Heart right ventricle (tissue), 16 donors: ENCODE results near the gene APOM. TPM values are rescaled to one million over a fixed set of nuclear protein-coding genes. Genes with fewer than 3 reads are reported as not detected.

Experiments used
- ATAC-seq, 8 donors: fragments of 200-7000 bp; cut with Tn5 transposase; one replicate each; pipeline ENCODE4 v1.9.1; 2020; ENCODE audit warnings: mild to moderate bottlenecking in 8 of 8, moderate library complexity in 8 of 8, moderate number of reproducible peaks in 1 of 8
- DNase-seq, 2 donors: peaks; one replicate each; pipeline ENCODE4 v3.0.0-alpha.2; 2020
- H3K27ac ChIP-seq, 10 donors: fragments of 200-600 bp; sonication (generic) in 2 of 10; one replicate each; pipeline versions ENCODE4 v1.5.0 to v1.8.0; 2020 to 2022; ENCODE audit warnings: mild to moderate bottlenecking in 3 of 10
- H3K27me3 ChIP-seq, 7 donors: fragments of 200-600 bp; one replicate each; pipeline ENCODE4 v1.8.0; 2021 to 2022; ENCODE audit warnings: mild to moderate bottlenecking in 2 of 7
- H3K36me3 ChIP-seq, 9 donors: fragments of 200-600 bp; sonication (generic) in 1 of 9; one replicate each; pipeline versions ENCODE4 v1.5.0 to v1.8.0; 2020 to 2022; ENCODE audit warnings: mild to moderate bottlenecking in 2 of 9
- H3K4me1 ChIP-seq, 9 donors: fragments of 200-600 bp; sonication (generic) in 1 of 9; one replicate each; pipeline versions ENCODE4 v1.5.0 to v1.8.0; 2020 to 2022; ENCODE audit warnings: mild to moderate bottlenecking in 4 of 9
- H3K4me3 ChIP-seq, 10 donors: fragments of 200-600 bp; sonication (generic) in 2 of 10; one replicate each; pipeline versions ENCODE4 v1.5.0 to v1.8.0; 2020 to 2022; ENCODE audit warnings: mild to moderate bottlenecking in 7 of 10, moderate library complexity in 2 of 10
- H3K9me3 ChIP-seq, 11 donors: fragments of 200-600 bp in 10 of 11; sonication (generic) in 2 of 11; one replicate each; pipeline versions ENCODE4 v1.5.0 to v1.8.0; 2013 to 2022; ENCODE audit warnings: mild to moderate bottlenecking in 2 of 11, control low read depth in 1 of 11, moderate library complexity in 1 of 11
- WGBS, 2 donors: extraction: QIAGEN DNeasy Blood & Tissue Kit; methylation state at CpG; one replicate each; pipeline ENCODE4 v1.1.7; 2013; ENCODE audit warnings: inconsistent platforms in 1 of 2; 5-methylcytosine and 5-hydroxymethylcytosine counted together
- intact Hi-C, 10 donors: fragments of 100-400 bp; cut with DNase I; formaldehyde crosslinking; loops; one replicate each; pipeline versions ENCODE4 v1.11.1 to v1.14.2; 2022
- polyA plus RNA-seq, 2 donors: library from polyadenylated mRNA; stranded (reverse); fragments of 200-250 nt; gene quantifications; one replicate each; pipeline ENCODE4 v1.2.3, GENCODE V29; 2013
- total RNA-seq, 10 donors: library from RNA; stranded (reverse); fragmentation: NEBNext Ultra II Directional in 3 of 10; extraction: Animal tissue kit (Norgen Biotek cat#: 25700) in 3 of 10; gene quantifications; one replicate each; pipeline versions ENCODE4 v1.2.1 to v1.2.4, GENCODE V29; 2021 to 2023
- TF ChIP-seq, protein P1 (sequence below), 9 donors: fragments of 200-600 bp; sonication (generic) in 2 of 9; IDR thresholded peaks; one replicate each; pipeline versions ENCODE4 v1.5.0 to v1.8.0; 2021 to 2022; ENCODE audit warnings: antibody characterized with exemption in 9 of 9, mild to moderate bottlenecking in 5 of 9, moderate library complexity in 1 of 9
- donor health status: Arrhythmogenic right ventricular cardiomyopathy.
- donor health status: ischemic (EF 13 %, LVEDD 7.1; RV severe dilation, severe dysfunction).
- donor health status: healthy with polysubstance abuse.
- donor health status: DM: no; HTN: yes; CAD: no.
- donor health status: DM: no; HTN: no; CAD: no.
- donor health status: ischemic (EF 25% LVEDD 6.9; RV normal size, moderate dysfunction).
- donor health status: ischemic (EF 25% LVEDD 5.7; RV mildly dilated, moderate dysfunction).
- donor health status: healthy.
- donor health status: DM: yes; HTN: yes; CAD: no.
- donor health status: Ischemic cardiomyopathy.
- donor health status: ischemic (EF 35%, LVEDD 5.7; RV mildly dilated, moderate dysfunction).
- donor health status: nonischemic (EF 11% LVEDD 7.7; RV severe dilation, severe dysfunction).
- donor health status: DM: yes; HTN: yes; CAD: no.
- donor health status: PGD.
- donor health status: ischemic (EF 29% LVEDD 5.4; RV normal size, mild dysfunction).
- donor health status: nonischemic (EF 23%, LVEDD 6.1; RV moderate dilation, normal function).

The APOM gene
- total and polyA plus RNA-seq, 12 donors: 1.8 to 7.4 (median 3.0) TPM

GRCh38 chr6:31619805-31620585, 35.7 kb upstream of the APOM start:
- 0% methylated on average over 50 of the region's 50 CpGs for WGBS, 2 donors
- Histone ChIP-seq H3K4me1 (peaks cover 0 to 24% (median 21%) of the 10 kb centered on the region in 9 donors), H3K36me3 (peaks cover 0 to 28% (median 17%) of the 10 kb centered on the region in 9 donors), H3K27me3 (no peaks in the 10 kb centered on the region), H3K4me3 (peak overlapping the region; percentile 68 to 99 (median 80)), H3K9me3 (no peaks in the 10 kb centered on the region), H3K27ac (peak overlapping the region; percentile 89 to 99 (median 96))
- intact Hi-C loops: loop anchor here in 4 of 10 donors (1.0 to 5.0 kb wide), 4 partner anchors 32 to 277 kb away; partner anchors contain the start of genes ATP6V1G2 (in 2 of the 4), BAG6 (in 2 of the 4), NFKBIL1 (in 2 of the 4) and EHMT2 (in 1 of the 4)
- ATAC-seq (peak; percentile 93 to 97 (median 96)), DNase-seq (peak; percentile 97 to 98)
- TF ChIP-seq, protein P1, sequence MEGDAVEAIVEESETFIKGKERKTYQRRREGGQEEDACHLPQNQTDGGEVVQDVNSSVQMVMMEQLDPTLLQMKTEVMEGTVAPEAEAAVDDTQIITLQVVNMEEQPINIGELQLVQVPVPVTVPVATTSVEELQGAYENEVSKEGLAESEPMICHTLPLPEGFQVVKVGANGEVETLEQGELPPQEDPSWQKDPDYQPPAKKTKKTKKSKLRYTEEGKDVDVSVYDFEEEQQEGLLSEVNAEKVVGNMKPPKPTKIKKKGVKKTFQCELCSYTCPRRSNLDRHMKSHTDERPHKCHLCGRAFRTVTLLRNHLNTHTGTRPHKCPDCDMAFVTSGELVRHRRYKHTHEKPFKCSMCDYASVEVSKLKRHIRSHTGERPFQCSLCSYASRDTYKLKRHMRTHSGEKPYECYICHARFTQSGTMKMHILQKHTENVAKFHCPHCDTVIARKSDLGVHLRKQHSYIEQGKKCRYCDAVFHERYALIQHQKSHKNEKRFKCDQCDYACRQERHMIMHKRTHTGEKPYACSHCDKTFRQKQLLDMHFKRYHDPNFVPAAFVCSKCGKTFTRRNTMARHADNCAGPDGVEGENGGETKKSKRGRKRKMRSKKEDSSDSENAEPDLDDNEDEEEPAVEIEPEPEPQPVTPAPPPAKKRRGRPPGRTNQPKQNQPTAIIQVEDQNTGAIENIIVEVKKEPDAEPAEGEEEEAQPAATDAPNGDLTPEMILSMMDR (IDR thresholded peaks at IDR 0.05): no peak

- no peaks in the 10 kb centered on the region for H3K27me3 ChIP-seq
- H3K4me1 ChIP-seq: peaks cover 0 to 24% (median 21%) of the 10 kb centered on the region in 9 donors
- DNase-seq (peak; percentile 81 to 92), ATAC-seq (peak; percentile 20 to 94 (median 44))
- H3K36me3 ChIP-seq: peaks cover 0 to 36% (median 25%) of the 10 kb centered on the region in 9 donors
- TF ChIP-seq, protein P1 (IDR thresholded peaks at IDR 0.05): no peak
- H3K4me3 ChIP-seq: peak within 1 kb of the TSS; percentile 68 to 99 (median 80)
- WGBS, 2 donors: 1% methylated on average over 37 to 66 of the region's 67 CpGs
- intact Hi-C loops: loop anchor here in 2 of 10 donors (1.0 to 5.0 kb wide), 3 partner anchors 32 to 277 kb away; partner anchors contain the start of genes BAG6 (in 2 of the 2) and EHMT2 (in 1 of the 2)
- H3K9me3 ChIP-seq: no peaks in the 10 kb centered on the region
- H3K27ac ChIP-seq: peak within 1 kb of the TSS; percentile 89 to 99 (median 96)
Observed at GRCh38 chr6:31620586-31621319, 34.9 kb upstream of the APOM start, which contains the start of gene PRRC2A. TSS of gene PRRC2A (plus strand) at chr6:31620715. CDS start at chr6:31622790, 2,075 bp downstream.

DNA sequence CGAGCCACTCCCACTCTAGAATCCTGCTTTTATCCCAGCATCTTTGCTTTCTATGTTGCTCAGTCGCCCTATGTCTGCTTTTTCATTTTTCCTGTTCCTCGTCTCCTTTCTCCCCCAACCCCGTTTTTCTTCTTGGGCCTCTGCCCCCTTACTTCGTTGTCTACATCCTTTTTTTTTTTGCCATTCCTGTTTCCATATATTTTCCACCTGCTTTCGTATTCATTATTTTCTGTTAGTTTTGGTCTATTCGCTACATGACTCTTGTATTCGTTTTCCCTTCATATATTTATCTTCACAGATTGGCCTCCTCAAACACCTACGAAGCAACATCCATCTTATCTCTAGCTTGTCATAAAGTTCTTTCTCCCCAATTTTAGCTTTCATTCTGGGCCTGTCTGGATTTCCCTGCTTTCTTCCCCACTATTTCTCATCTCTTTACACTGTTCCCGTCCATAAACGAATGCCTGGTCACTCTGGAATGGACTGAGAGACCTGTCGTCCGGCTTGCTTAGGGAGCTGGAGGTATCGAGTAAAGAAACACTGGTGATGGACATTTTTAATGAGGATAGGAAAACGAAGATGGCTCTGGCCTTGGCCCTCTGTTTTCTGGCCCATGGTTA, 34.3 kb upstream of the APOM start:
- Histone ChIP-seq H3K4me3 (peak overlapping the region; percentile 68 to 99 (median 80)), H3K27me3 (no peaks in the 10 kb centered on the region), H3K4me1 (peaks cover 0 to 24% (median 21%) of the 10 kb centered on the region in 9 donors), H3K27ac (peak overlapping the region; percentile 83 to 99 (median 96)), H3K9me3 (no peaks in the 10 kb centered on the region), H3K36me3 (peaks cover 0 to 42% (median 29%) of the 10 kb centered on the region in 9 donors)
- 6 to 8% methylated on average over 15 of the region's 15 CpGs for WGBS, 2 donors
- intact Hi-C loops: loop anchor here in 2 of 10 donors (2.0 to 5.0 kb wide), 2 partner anchors 31 to 276 kb away; partner anchors contain the start of genes BAG6 (in 1 of the 2) and EHMT2 (in 1 of the 2)
- DNase-seq: no peak
- ATAC-seq: no peak
- TF ChIP-seq, protein P1 (IDR thresholded peaks at IDR 0.05): no peak
